Stimulated activated CD4-positive, alpha-beta T cell treated with anti-CD3 and anti-CD28 coated beads, Interleukin-4, amount 100 ng/mL, for 4 hours (primary cell): ENCODE data around the gene ZNF658.
A peak's percentile ranks its signal among the peaks of the same experiment; 100 is the strongest.
"Not testable (repeated sequence)": the region's sequence is repeated elsewhere in the genome, so short reads cannot be mapped to it uniquely, and the experiment has no call there.

Experiments
- DNase-seq, 2 experiments: peaks; one replicate each; pipeline ENCODE4 v3.0.0-alpha.2; 2020

Gene ZNF658

GRCh38 chr9:66900490-66901131 lies at the start of gene ZNF658:
TSS of gene ZNF658 (plus strand) at chr9:66900725. CDS start at chr9:66903562, 2,837 bp downstream.
- DNase-seq = peak; percentile 59 to 67

GRCh38 chr9:66861732-66862131 lies 38.8 kb upstream of the ZNF658 start:
- not testable (repeated sequence) for DNase-seq

GRCh38 chr9:66868660-66869059 lies 31.9 kb upstream of the ZNF658 start:
- not testable (repeated sequence) for DNase-seq

- not testable (repeated sequence) for DNase-seq
Measured at GRCh38 chr9:66880605-66881004, 19.9 kb upstream of the ZNF658 start.

- not testable (repeated sequence) for DNase-seq
Measured at GRCh38 chr9:66881847-66882246, 18.7 kb upstream of the ZNF658 start.

- not testable (repeated sequence) for DNase-seq
Measured at GRCh38 chr9:66890334-66890733, 10.2 kb upstream of the ZNF658 start.

- DNase-seq = not testable (repeated sequence)
Measured at GRCh38 chr9:66901141-66901540, 616 bp downstream of the ZNF658 start.

GRCh38 chr9:66909560-66909959 lies 9.0 kb downstream of the ZNF658 start:
- not testable (repeated sequence) for DNase-seq

- not testable (repeated sequence) for DNase-seq
Measured at GRCh38 chr9:66920072-66920471, 19.5 kb downstream of the ZNF658 start.

- DNase-seq = not testable (repeated sequence)
Measured at GRCh38 chr9:66936194-66936870, 35.8 kb downstream of the ZNF658 start.

GRCh38 chr9:66937662-66938061 lies 37.1 kb downstream of the ZNF658 start:
- not testable (repeated sequence) for DNase-seq

GRCh38 chr9:66938322-66938721 lies 37.8 kb downstream of the ZNF658 start:
- not testable (repeated sequence) for DNase-seq

- not testable (repeated sequence) for DNase-seq
Measured at GRCh38 chr9:66939878-66940830, 39.6 kb downstream of the ZNF658 start.

GRCh38 chr9:66942400-66943155 lies 42.1 kb downstream of the ZNF658 start:
- not testable (repeated sequence) for DNase-seq

GRCh38 chr9:66952576-66952975 lies 52.1 kb downstream of the ZNF658 start:
- not testable (repeated sequence) for DNase-seq
